ENCODE results near the gene SPDL1.

Gene SPDL1

GRCh38 chr5:169628892-169629291 is 45.3 kb downstream of the SPDL1 start:
- no peaks in the 10 kb centered on the region for H3K36me3 Mint-ChIP-seq
- no peaks in the 10 kb centered on the region for H3K9me3 Mint-ChIP-seq
- H3K4me1 Mint-ChIP-seq: peaks cover 0 to 5% of the 10 kb centered on the region in 2 donors
- DNase-seq (no peak), ATAC-seq (replicated peaks) (no peak)
- no peak overlapping the region for H3K4me3 Mint-ChIP-seq
- H3K27me3 Mint-ChIP-seq: peaks cover 5 to 9% of the 10 kb centered on the region in 2 donors
- no peak overlapping the region for H3K27ac Mint-ChIP-seq

DNA sequence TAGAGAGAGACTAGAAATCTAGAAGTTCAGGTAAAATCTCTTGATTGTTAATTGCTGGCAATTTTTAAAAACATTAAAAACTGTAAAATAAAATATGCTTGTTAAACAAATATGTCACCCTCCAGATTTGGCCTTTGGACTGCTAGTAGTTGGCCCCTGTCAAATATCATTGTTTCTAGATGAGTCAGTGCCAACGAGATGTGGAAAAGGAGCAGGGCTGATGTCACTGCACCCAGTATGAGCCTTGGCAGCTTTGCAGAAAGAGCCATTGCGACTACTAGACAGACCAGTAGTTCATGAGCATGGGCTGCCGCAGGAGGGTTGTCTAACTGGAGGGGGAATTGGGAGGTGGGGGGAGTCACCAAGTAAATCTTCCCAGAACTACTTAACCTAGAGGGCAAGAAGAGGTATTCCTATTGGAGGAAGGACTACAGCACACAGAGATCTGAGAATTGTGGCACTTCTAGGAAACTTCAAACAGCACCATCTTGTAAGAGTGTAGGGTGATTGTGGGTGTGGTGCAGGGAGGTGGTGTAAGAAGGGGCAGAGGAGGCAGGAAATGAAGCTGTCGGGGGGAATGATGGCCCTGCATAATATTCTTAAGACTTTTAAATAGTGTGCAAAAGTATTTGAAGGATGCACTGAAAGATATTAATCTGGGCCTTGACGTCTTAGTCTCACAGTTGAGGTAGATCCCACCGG is 46.4 kb downstream of the SPDL1 start:
- Mint-ChIP-seq H3K4me3 (no peak overlapping the region), H3K27me3 (peaks cover 5 to 9% of the 10 kb centered on the region in 2 donors), H3K9me3 (peaks cover 3% of the 10 kb centered on the region in 2 donors), H3K4me1 (no peaks in the 10 kb centered on the region), H3K27ac (no peak overlapping the region), H3K36me3 (peaks cover 1 to 3% of the 10 kb centered on the region in 2 donors)
- ATAC-seq (replicated peaks): no peak
- DNase-seq: no peak

DNA sequence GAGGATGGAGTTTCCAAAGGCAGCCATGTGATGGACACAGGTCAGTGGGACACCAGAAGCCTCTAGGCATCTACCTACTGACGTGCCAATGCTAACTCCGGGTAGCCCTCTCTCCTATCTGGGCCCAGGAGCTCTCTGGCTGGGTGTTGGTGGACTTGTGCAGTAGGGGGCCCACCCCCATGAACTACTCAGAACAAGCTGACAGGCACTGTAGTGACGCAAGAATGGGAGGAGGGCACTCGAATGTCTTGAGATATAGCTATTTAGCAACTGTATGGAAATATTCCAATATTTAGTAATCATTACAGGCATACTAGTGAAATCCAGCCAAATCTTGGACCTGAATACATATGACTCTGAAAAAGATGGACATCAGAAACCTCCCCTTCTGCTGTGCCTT is 47.8 kb downstream of the SPDL1 start:
- Mint-ChIP-seq H3K4me3 (no peak overlapping the region), H3K36me3 (peaks cover 3% of the 10 kb centered on the region in 2 donors), H3K4me1 (peaks cover 0 to 6% of the 10 kb centered on the region in 2 donors), H3K27ac (no peak overlapping the region), H3K27me3 (peaks cover 5 to 9% of the 10 kb centered on the region in 2 donors), H3K9me3 (peaks cover 3% of the 10 kb centered on the region in 2 donors)
- DNase-seq (no peak), ATAC-seq (replicated peaks) (no peak)

DNA sequence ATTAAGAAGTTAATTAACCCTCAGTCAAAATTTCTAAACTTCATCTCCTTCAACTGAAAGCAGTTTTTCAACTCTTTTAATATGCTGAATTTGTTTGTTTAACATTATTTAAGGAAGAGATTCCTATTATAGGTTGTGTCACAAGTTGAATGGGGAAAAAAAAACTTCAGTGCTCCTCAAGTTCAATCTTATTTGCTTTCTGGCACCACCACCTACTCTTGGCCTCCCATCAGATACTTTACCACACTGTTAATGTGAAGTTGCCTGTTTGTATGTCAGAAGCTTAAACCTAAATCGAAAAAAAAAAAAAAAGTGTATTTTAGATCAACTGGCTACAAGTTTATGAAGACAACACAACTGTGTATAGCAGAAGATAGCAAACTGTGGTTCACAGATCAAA is 49.4 kb downstream of the SPDL1 start:
- Mint-ChIP-seq H3K4me1 (peaks cover 5 to 14% of the 10 kb centered on the region in 2 donors), H3K9me3 (peaks cover 3% of the 10 kb centered on the region in 2 donors), H3K36me3 (peaks cover 7 to 9% of the 10 kb centered on the region in 2 donors), H3K27ac (no peak overlapping the region), H3K27me3 (peaks cover 5 to 9% of the 10 kb centered on the region in 2 donors), H3K4me3 (no peak overlapping the region)
- DNase-seq (no peak), ATAC-seq (replicated peaks) (no peak)

GRCh38 chr5:169634606-169635005 is 51.0 kb downstream of the SPDL1 start:
- Mint-ChIP-seq H3K36me3 (peaks cover 23 to 24% of the 10 kb centered on the region in 2 donors), H3K27me3 (peaks cover 5 to 9% of the 10 kb centered on the region in 2 donors), H3K4me1 (peaks cover 19 to 28% of the 10 kb centered on the region in 2 donors), H3K4me3 (no peak overlapping the region), H3K9me3 (peaks cover 10 to 12% of the 10 kb centered on the region in 2 donors), H3K27ac (no peak overlapping the region)
- ATAC-seq (replicated peaks) (no peak), DNase-seq (no peak)

DNA sequence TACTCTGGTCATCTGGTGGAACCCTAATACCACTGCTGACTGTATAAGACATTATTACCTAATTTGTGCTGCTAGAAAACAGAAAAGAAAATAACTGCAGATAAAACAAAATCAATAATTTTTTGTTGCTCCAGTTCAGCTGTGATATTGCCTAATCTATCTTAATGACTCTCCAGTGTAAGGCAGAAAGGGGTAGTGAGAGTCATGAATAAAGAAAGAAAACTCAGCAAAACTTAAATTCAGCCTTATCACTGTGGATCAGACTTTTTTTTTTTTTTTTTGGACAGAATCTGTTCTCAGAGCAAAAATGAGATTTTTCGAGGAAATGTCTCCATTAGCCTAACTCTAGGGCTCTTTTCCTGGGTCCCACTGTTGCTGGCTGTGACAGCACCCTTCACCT is 52.4 kb downstream of the SPDL1 start:
- Mint-ChIP-seq H3K4me1 (peaks cover 25 to 41% of the 10 kb centered on the region in 2 donors), H3K4me3 (peak overlapping the region; percentile 97), H3K36me3 (peaks cover 35 to 37% of the 10 kb centered on the region in 2 donors), H3K27ac (peak overlapping the region; percentile 68), H3K27me3 (peaks cover 0 to 9% of the 10 kb centered on the region in 2 donors), H3K9me3 (peaks cover 10 to 13% of the 10 kb centered on the region in 2 donors)
- ATAC-seq (replicated peaks): no peak
- DNase-seq: no peak

- no peak for ATAC-seq (replicated peaks)
- H3K9me3 Mint-ChIP-seq: peaks cover 10 to 13% of the 10 kb centered on the region in 2 donors
- H3K27ac Mint-ChIP-seq: peak overlapping the region; percentile 99
- peaks cover 31 to 48% of the 10 kb centered on the region in 2 donors for H3K4me1 Mint-ChIP-seq
- peaks cover 41 to 42% of the 10 kb centered on the region in 2 donors for H3K36me3 Mint-ChIP-seq
- peak overlapping the region; percentile 97 for H3K4me3 Mint-ChIP-seq
- H3K27me3 Mint-ChIP-seq: peaks cover 0 to 8% of the 10 kb centered on the region in 2 donors
- no peak for DNase-seq
Observed at GRCh38 chr5:169636477-169637084, 53.0 kb downstream of the SPDL1 start.

DNA sequence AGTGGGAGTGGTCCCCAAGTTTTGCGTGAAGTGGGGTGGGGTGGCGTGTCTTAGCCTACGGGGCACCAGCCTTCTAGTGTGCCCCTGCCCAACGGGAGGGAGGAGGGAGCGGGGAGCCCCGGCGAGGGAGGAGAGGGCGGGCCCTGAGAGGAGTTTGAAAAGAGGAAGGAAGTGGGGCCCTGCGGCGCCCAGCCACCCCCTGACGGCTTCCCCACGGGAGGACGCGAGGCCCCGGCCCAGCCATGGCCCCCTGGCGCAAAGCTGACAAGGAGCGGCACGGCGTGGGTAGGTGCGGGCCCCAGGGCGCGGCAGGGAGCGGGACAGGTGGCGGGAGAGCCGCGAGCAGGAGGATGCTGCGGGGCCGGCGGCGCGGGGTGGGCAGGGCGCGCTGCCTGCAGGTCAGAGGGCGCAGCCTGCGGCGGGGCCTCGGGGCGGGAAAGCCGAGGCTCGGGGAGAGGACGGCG is 53.5 kb downstream of the SPDL1 start, which contains the start of gene DOCK2:
Gene DOCK2 (plus strand): TSS at position 191 of the 464 bp plus-strand sequence. CDS start 52 bp downstream, at position 243.
- peaks cover 10 to 13% of the 10 kb centered on the region in 2 donors for H3K9me3 Mint-ChIP-seq
- H3K27ac Mint-ChIP-seq: peak within 1 kb of the TSS; percentile 99
- H3K36me3 Mint-ChIP-seq: peaks cover 41 to 47% of the 10 kb centered on the region in 2 donors
- peaks cover 37 to 53% of the 10 kb centered on the region in 2 donors for H3K4me1 Mint-ChIP-seq
- DNase-seq (peak; percentile 81), ATAC-seq (replicated peaks) (peak; percentile 91 to 92)
- peak within 1 kb of the TSS; percentile 97 for H3K4me3 Mint-ChIP-seq
- peaks cover 0 to 2% of the 10 kb centered on the region in 2 donors for H3K27me3 Mint-ChIP-seq

GRCh38 chr5:169637549-169638121 is 54.1 kb downstream of the SPDL1 start:
- H3K4me1 Mint-ChIP-seq: peaks cover 38 to 55% of the 10 kb centered on the region in 2 donors
- H3K27me3 Mint-ChIP-seq: no peaks in the 10 kb centered on the region
- peak overlapping the region; percentile 97 for H3K27ac Mint-ChIP-seq
- peak; percentile 62 for DNase-seq
- H3K4me3 Mint-ChIP-seq: peak overlapping the region; percentile 97
- H3K9me3 Mint-ChIP-seq: peaks cover 10 to 13% of the 10 kb centered on the region in 2 donors
- peak; percentile 74 to 77 for ATAC-seq (replicated peaks)
- peaks cover 41 to 48% of the 10 kb centered on the region in 2 donors for H3K36me3 Mint-ChIP-seq

DNA sequence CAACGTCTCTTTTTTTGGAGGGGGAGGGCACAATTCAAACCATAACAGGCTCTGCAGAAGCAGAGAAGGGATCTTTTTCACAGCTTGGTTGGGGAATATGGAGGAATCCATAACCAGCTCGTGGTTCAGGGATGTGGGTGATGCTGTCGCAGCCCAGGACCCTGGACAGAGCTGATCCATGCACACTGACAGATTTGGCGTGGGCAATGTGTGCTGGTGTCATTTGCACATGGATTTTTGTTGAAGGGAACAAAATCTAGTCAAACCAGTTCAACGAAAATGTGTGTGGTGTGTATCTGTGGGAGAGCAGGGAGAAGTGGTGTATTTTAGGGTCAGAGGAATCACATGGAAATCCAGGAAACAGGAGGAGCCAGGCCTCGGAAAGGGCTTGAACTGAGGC is 57.7 kb downstream of the SPDL1 start:
- DNase-seq: no peak
- H3K4me3 Mint-ChIP-seq: no peak overlapping the region

GRCh38 chr5:169646856-169647255 is 63.3 kb downstream of the SPDL1 start:
- Mint-ChIP-seq H3K27me3 (no peaks in the 10 kb centered on the region), H3K4me1 (peaks cover 68 to 90% of the 10 kb centered on the region in 2 donors), H3K4me3 (peak overlapping the region in 1 of 2 donors; percentile 14), H3K27ac (no peak overlapping the region), H3K9me3 (peaks cover 8 to 9% of the 10 kb centered on the region in 2 donors), H3K36me3 (peaks cover 50 to 67% of the 10 kb centered on the region in 2 donors)
- DNase-seq: no peak
- ATAC-seq (replicated peaks): peak; percentile 56 to 64

More for the DNA sequence above, 57.7 kb downstream of the SPDL1 start:
- Mint-ChIP-seq H3K4me1 (peaks cover 57 to 79% of the 10 kb centered on the region in 2 donors), H3K27ac (no peak overlapping the region), H3K36me3 (peaks cover 54 to 67% of the 10 kb centered on the region in 2 donors), H3K27me3 (no peaks in the 10 kb centered on the region), H3K9me3 (peaks cover 12 to 14% of the 10 kb centered on the region in 2 donors)
- ATAC-seq (replicated peaks): no peak

GRCh38 chr5:169647566-169647965 is 64.0 kb downstream of the SPDL1 start:
- DNase-seq: no peak
- H3K27me3 Mint-ChIP-seq: no peaks in the 10 kb centered on the region
- H3K27ac Mint-ChIP-seq: peak overlapping the region; percentile 88
- H3K4me3 Mint-ChIP-seq: peak overlapping the region; percentile 69 to 71
- peaks cover 8 to 9% of the 10 kb centered on the region in 2 donors for H3K9me3 Mint-ChIP-seq
- peaks cover 55 to 68% of the 10 kb centered on the region in 2 donors for H3K36me3 Mint-ChIP-seq
- peaks cover 69 to 92% of the 10 kb centered on the region in 2 donors for H3K4me1 Mint-ChIP-seq
- ATAC-seq (replicated peaks): peak; percentile 64 to 66

- no peak overlapping the region for H3K27ac Mint-ChIP-seq
- H3K36me3 Mint-ChIP-seq: peaks cover 55 to 70% of the 10 kb centered on the region in 2 donors
- no peaks in the 10 kb centered on the region for H3K27me3 Mint-ChIP-seq
- peaks cover 69 to 95% of the 10 kb centered on the region in 2 donors for H3K4me1 Mint-ChIP-seq
- ATAC-seq (replicated peaks): no peak
- H3K4me3 Mint-ChIP-seq: peak overlapping the region; percentile 15 to 19
- DNase-seq: no peak
- peaks cover 7 to 9% of the 10 kb centered on the region in 2 donors for H3K9me3 Mint-ChIP-seq
Observed at GRCh38 chr5:169648725-169649310, 65.2 kb downstream of the SPDL1 start.

- ATAC-seq (replicated peaks) (no peak), DNase-seq (no peak)
- Mint-ChIP-seq H3K4me3 (no peak overlapping the region), H3K4me1 (peaks cover 69 to 94% of the 10 kb centered on the region in 2 donors), H3K27ac (peak overlapping the region; percentile 48), H3K27me3 (no peaks in the 10 kb centered on the region), H3K36me3 (peaks cover 51 to 68% of the 10 kb centered on the region in 2 donors), H3K9me3 (peaks cover 4 to 7% of the 10 kb centered on the region in 2 donors)
Observed at GRCh38 chr5:169649486-169649885, 65.9 kb downstream of the SPDL1 start.

All from stimulated activated naive B cell treated with anti-CD40 and anti-IgM and Interleukin-4, amounts not matched to agents 10 μg/mL and 1 μg/mL and 100 μg/mL, for 72 hours (primary cell).